Lower lobe of right lung (tissue), 2 donors: ENCODE results near the gene LRRC75A. TPM values are rescaled to one million over a fixed set of nuclear protein-coding genes. Genes with fewer than 3 reads are reported as not detected.

ENCODE experiments used
- ATAC-seq, 2 donors: fragments of 200-7000 bp; cut with Tn5 transposase; one replicate each; pipeline ENCODE4 v1.9.1; 2020 to 2022; ENCODE audit warnings: mild to moderate bottlenecking in 2 of 2, moderate library complexity in 2 of 2
- DNase-seq: peaks from one replicate; pipeline ENCODE4 v3.0.0-alpha.2; 2020
- H3K27ac ChIP-seq: fragments of 200-600 bp; one replicate; pipeline ENCODE4 v1.8.0; 2022
- H3K27me3 ChIP-seq: fragments of 200-600 bp; one replicate; pipeline ENCODE4 v1.8.0; 2022; ENCODE audit warnings: low read depth
- H3K36me3 ChIP-seq: fragments of 200-600 bp; one replicate; pipeline ENCODE4 v1.8.0; 2022; ENCODE audit warnings: mild to moderate bottlenecking
- H3K4me1 ChIP-seq: fragments of 200-600 bp; one replicate; pipeline ENCODE4 v1.8.0; 2022
- H3K4me3 ChIP-seq: fragments of 200-600 bp; one replicate; pipeline ENCODE4 v1.8.0; 2022; ENCODE audit warnings: mild to moderate bottlenecking
- H3K9me3 ChIP-seq: fragments of 200-600 bp; one replicate; pipeline ENCODE4 v1.8.0; 2022
- intact Hi-C: fragments of 100-400 bp; cut with DNase I; formaldehyde crosslinking; loops from one replicate; pipeline ENCODE4 v1.11.0; 2022
- total RNA-seq: library from RNA; stranded (reverse); fragmentation: NEBNext Ultra II Directional; extraction: Animal tissue kit (Norgen Biotek cat#: 25700); gene quantifications from one replicate; pipeline ENCODE4 v1.2.1, GENCODE V29; 2021
- TF ChIP-seq, protein P1 (sequence below): fragments of 200-600 bp; IDR thresholded peaks from one replicate; pipeline ENCODE4 v1.8.0; 2022; ENCODE audit warnings: antibody characterized with exemption, mild to moderate bottlenecking
- donor health status: DM: no; HTN: yes; CAD: no; lungs with severe emphysema.

LRRC75A gene
- total RNA-seq, 1 donor from 2014 or later: 3.8 TPM

DNA sequence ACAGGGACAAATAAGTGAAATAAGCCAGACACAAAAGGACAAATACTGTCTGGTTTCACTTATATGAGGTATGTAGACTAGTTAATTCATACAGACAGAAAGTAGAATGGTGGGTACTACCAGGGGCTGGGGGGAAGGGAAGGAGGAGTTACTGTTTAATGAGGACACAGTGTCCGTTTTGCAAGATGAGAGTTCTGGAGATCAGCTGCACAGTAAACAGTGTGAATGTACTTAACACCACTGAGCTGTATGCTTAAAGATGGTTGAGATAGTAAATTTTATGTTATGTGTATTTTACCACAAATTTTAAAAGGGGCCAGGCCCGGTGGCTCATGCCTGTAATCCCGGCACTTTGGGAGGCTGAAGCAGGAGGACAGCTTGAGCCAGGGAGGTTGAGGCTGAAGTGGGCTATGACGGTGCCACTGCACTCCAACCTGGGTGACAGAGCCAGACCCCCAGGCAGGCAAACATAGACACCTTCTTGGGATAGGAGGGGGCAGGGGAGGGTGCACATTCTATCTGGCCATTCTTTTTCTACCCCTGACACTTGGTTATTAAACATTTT is 23.5 kb downstream of the LRRC75A start:
- TF ChIP-seq, protein P1, sequence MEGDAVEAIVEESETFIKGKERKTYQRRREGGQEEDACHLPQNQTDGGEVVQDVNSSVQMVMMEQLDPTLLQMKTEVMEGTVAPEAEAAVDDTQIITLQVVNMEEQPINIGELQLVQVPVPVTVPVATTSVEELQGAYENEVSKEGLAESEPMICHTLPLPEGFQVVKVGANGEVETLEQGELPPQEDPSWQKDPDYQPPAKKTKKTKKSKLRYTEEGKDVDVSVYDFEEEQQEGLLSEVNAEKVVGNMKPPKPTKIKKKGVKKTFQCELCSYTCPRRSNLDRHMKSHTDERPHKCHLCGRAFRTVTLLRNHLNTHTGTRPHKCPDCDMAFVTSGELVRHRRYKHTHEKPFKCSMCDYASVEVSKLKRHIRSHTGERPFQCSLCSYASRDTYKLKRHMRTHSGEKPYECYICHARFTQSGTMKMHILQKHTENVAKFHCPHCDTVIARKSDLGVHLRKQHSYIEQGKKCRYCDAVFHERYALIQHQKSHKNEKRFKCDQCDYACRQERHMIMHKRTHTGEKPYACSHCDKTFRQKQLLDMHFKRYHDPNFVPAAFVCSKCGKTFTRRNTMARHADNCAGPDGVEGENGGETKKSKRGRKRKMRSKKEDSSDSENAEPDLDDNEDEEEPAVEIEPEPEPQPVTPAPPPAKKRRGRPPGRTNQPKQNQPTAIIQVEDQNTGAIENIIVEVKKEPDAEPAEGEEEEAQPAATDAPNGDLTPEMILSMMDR: no peak
- ATAC-seq: no peak
- no peaks in the 10 kb centered on the region for H3K4me1 ChIP-seq
- no peaks in the 10 kb centered on the region for H3K36me3 ChIP-seq
- intact Hi-C loops: no loop called here
- DNase-seq: no peak
- H3K27me3 ChIP-seq: no peaks in the 10 kb centered on the region
- H3K27ac ChIP-seq: no peak overlapping the region
- no peaks in the 10 kb centered on the region for H3K9me3 ChIP-seq
- no peak overlapping the region for H3K4me3 ChIP-seq

DNA sequence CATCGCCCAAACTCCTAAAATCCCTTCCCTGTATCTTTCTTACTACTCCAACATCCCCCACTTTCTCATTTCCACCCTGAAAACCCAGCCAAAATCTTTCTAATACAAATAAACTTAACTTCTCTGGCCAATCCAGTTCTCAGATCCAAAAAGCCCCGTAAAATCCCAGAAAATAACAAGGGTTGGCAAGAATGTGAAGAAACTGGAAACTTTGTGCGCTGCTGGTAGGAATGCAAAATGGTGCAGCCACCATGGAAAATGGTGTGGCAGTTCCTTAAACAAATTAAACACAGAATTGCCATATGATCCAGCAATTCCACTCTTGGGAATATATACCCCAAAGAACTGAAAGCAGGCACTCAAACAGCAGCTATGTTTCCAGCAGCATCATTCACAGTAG is 24.1 kb downstream of the LRRC75A start:
- TF ChIP-seq, protein P1: no peak
- intact Hi-C loops: no loop called here
- no peak overlapping the region for H3K27ac ChIP-seq
- DNase-seq (no peak), ATAC-seq (no peak)
- H3K4me3 ChIP-seq: no peak overlapping the region
- H3K27me3 ChIP-seq: no peaks in the 10 kb centered on the region
- H3K4me1 ChIP-seq: no peaks in the 10 kb centered on the region
- H3K9me3 ChIP-seq: no peaks in the 10 kb centered on the region
- no peaks in the 10 kb centered on the region for H3K36me3 ChIP-seq

DNA sequence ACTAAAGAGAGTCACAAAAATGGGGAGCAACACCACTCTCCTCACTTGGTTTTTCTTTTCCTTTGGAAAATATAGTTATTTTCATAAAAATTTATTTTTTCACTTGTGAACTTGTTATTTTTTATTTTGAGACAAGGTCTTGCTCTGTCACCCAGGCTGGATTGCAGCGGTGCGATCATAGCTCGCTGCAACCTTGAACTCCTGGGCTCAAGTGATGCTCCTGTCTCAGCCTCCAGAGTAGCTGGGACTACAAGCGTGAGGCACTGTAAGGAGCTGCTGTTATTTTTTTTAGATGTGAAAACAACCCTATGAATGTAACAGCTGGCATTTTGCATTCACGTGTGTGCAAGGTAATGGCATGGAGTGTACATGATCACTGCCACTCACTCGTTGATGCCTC is 24.9 kb downstream of the LRRC75A start:
- Histone ChIP-seq H3K4me3 (no peak overlapping the region), H3K36me3 (no peaks in the 10 kb centered on the region), H3K27ac (no peak overlapping the region), H3K4me1 (no peaks in the 10 kb centered on the region), H3K27me3 (no peaks in the 10 kb centered on the region), H3K9me3 (no peaks in the 10 kb centered on the region)
- ATAC-seq: no peak
- no peak for DNase-seq
- intact Hi-C loops: no loop called here
- TF ChIP-seq, protein P1: no peak

DNA sequence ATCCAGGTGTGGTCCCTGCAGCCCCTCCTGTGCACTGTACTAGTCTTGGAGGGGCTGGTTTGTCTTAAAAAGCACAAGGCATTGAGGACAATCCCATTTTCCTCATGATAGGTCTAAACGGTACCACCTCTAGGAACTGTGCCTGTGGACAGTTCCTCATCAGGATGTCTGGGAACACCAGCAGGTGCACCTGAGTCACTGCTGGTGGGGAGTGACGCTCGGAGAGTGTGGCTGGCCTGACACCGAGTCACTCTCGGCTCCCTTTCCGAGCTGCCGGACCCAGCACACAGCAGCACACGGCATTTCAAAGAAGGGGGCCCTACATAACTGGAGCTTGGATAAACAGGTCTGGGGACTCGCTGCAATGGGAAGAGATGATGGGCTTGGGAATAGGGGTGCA is 25.6 kb downstream of the LRRC75A start:
- H3K36me3 ChIP-seq: no peaks in the 10 kb centered on the region
- ATAC-seq: no peak
- TF ChIP-seq, protein P1: no peak
- no peaks in the 10 kb centered on the region for H3K9me3 ChIP-seq
- intact Hi-C loops: no loop called here
- no peaks in the 10 kb centered on the region for H3K27me3 ChIP-seq
- DNase-seq: no peak
- no peak overlapping the region for H3K27ac ChIP-seq
- H3K4me1 ChIP-seq: no peaks in the 10 kb centered on the region
- no peak overlapping the region for H3K4me3 ChIP-seq

DNA sequence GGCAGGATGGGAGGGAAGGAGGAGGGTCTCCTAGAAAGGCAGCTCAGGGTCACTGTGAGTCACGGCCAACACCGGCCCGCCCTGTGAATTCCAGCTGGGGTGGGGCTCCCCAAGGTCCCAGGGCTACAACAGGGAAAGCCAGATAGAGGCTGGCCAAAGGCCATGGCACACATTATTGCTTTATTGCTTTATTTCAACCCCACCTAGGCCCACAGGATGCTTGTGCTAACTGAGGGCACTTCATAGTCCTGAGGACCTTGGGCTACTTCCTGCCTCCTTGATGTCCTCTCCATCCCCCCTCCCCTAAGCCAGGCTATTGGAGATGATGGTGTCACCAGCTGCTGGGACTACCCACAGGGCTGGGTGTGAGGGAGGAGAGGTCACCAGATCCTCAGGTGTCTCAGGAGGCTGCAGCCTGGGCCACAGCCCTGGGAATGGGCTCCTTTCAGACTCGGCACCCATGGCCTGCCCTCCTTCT is 26.1 kb downstream of the LRRC75A start:
- H3K4me1 ChIP-seq: no peaks in the 10 kb centered on the region
- DNase-seq (no peak), ATAC-seq (peak; percentile 21 to 64)
- H3K9me3 ChIP-seq: no peaks in the 10 kb centered on the region
- intact Hi-C loops: no loop called here
- no peaks in the 10 kb centered on the region for H3K36me3 ChIP-seq
- no peak overlapping the region for H3K4me3 ChIP-seq
- no peak overlapping the region for H3K27ac ChIP-seq
- H3K27me3 ChIP-seq: no peaks in the 10 kb centered on the region
- TF ChIP-seq, protein P1: no peak

DNA sequence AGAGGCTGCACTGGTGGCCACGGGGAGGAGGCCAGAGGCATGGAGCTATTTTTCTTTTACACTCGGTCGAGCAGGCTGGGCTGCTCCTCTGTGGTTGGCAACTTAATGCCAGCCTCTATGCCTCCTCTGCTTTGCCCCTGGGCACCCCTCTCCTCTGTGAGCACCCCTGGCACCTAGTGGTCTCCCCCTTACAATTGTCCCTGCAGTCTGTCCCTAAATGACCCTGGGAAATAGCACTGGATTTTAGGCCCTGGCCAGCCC is 27.0 kb downstream of the LRRC75A start:
- TF ChIP-seq, protein P1: no peak
- no peaks in the 10 kb centered on the region for H3K9me3 ChIP-seq
- H3K27ac ChIP-seq: no peak overlapping the region
- DNase-seq (no peak), ATAC-seq (no peak)
- no peaks in the 10 kb centered on the region for H3K27me3 ChIP-seq
- peaks cover under 1% of the 10 kb centered on the region for H3K4me1 ChIP-seq
- H3K36me3 ChIP-seq: no peaks in the 10 kb centered on the region
- intact Hi-C loops: no loop called here
- H3K4me3 ChIP-seq: no peak overlapping the region
